ENCODE data around the gene DYNC2LI1.

Gene DYNC2LI1

GRCh38 chr2:43846140-43846793, 72.4 kb downstream of the DYNC2LI1 start:
- no peak for DNase-seq (ENCODE audit: low read depth in 3 of 3)

- no peak for DNase-seq (ENCODE audit: low read depth in 3 of 3)
These were observed 74.4 kb downstream of the DYNC2LI1 start for GRCh38 chr2:43848214-43848613.

- no peak for DNase-seq (ENCODE audit: low read depth in 3 of 3)
These were observed 77.5 kb downstream of the DYNC2LI1 start for GRCh38 chr2:43851011-43851980.

GRCh38 chr2:43852196-43852730, 78.4 kb downstream of the DYNC2LI1 start:
- DNase-seq (ENCODE audit: low read depth in 3 of 3) = no peak

- DNase-seq (ENCODE audit: low read depth in 3 of 3) = no peak
These were observed 79.6 kb downstream of the DYNC2LI1 start for GRCh38 chr2:43853141-43854081.

- DNase-seq (ENCODE audit: low read depth in 3 of 3) = no peak
These were observed 80.8 kb downstream of the DYNC2LI1 start for GRCh38 chr2:43854671-43855070.

GRCh38 chr2:43855292-43855691, 81.5 kb downstream of the DYNC2LI1 start:
- no peak for DNase-seq (ENCODE audit: low read depth in 3 of 3)

All from stimulated activated CD4-positive, alpha-beta T cell treated with anti-CD3 and anti-CD28 coated beads, TNF-alpha, amount 100 ng/mL, for 24 hours (primary cell).